Mesothelial cell of epicardium (in vitro differentiated cells): ENCODE data around the gene SLC38A2. TPM values are rescaled to one million over a fixed set of nuclear protein-coding genes. Genes with fewer than 3 reads are reported as not detected.

Source experiments
- DNase-seq, 2 experiments: peaks; one replicate each; pipeline ENCODE4 v3.0.0; 2021; ENCODE audit warnings: low spot score in 2 of 2; ENCODE audit not compliant: unreplicated experiment in 2 of 2
- H3K27ac Mint-ChIP-seq: 2 replicates; pipeline ENCODE4 v1.8.0; 2021; ENCODE audit warnings: mixed read lengths
- H3K27me3 Mint-ChIP-seq: 2 replicates; pipeline ENCODE4 v1.8.0; 2021; ENCODE audit warnings: low read depth, mixed read lengths
- H3K36me3 Mint-ChIP-seq: 2 replicates; pipeline ENCODE4 v1.8.0; 2021; ENCODE audit warnings: mixed read lengths
- H3K4me1 Mint-ChIP-seq: 2 replicates; pipeline ENCODE4 v1.8.0; 2021; ENCODE audit warnings: mixed read lengths
- H3K4me3 Mint-ChIP-seq: 2 replicates; pipeline ENCODE4 v1.8.0; 2021; ENCODE audit warnings: mild to moderate bottlenecking, moderate library complexity, mixed read lengths
- H3K9me3 Mint-ChIP-seq: 2 replicates; pipeline ENCODE4 v1.8.0; 2021; ENCODE audit warnings: mixed read lengths
- total RNA-seq: library from RNA; stranded (reverse); gene quantifications from 3 replicates; pipeline ENCODE4 v1.2.1, GENCODE V29; 2021
- TF ChIP-seq, protein P1 (sequence below): fragments of 200-600 bp; sonication (generic); IDR thresholded peaks from one replicate; pipeline ENCODE4 v1.5.0; 2021; ENCODE audit warnings: antibody characterized with exemption; ENCODE audit not compliant: unreplicated experiment

Gene SLC38A2
- total RNA-seq, 1 donor from 2014 or later, result 256 TPM

DNA sequence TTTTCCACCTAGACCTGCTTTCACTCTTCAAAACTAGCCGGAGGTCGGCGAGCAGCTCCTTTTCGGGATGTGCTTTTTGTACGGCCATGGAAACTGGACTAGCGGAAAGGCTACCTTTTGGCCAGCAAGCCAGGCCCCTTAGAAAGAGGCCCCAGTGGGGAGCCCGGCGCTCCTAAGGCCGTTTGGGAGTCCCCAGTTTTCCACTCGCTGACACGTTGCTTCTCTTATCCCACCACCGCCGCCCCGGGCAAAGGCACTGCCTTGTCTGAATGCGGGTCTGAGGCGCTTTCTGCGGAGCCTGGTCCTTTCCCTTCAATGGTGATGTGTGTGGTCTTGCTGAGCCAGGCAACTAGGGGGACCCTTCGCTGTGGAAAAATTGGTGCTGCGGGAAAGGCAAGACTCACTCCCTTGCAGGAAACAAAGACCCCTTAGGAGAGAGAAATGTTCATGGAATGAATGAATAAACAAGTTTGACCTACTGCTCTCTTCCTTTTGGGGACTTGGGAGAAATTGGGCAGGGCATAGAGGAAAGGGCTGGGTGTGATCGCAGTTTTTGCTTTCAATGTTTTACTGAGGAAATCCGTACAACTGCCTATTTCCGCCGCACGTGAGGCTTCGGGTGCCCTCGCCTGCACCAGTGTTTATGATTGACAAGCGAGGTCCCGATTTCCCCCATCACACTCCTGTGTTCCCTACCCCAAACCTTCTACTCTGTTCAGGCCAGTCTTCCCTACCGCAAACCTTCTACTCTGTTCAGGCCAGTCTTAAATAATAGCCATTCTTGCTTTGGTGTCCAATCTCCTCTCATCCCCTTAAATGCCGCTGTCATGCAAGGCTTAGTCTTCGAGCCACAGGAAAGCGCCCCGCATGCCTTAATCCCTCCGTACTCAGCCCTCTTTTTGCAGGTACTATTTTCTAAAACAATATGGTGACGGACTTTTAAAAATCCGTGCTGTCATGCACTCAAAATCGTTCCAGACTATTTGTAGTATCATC is 1.0 kb upstream of the SLC38A2 start:
- Mint-ChIP-seq H3K9me3 (no peaks in the 10 kb centered on the region), H3K4me1 (peaks cover 38% of the 10 kb centered on the region), H3K36me3 (peaks cover 8% of the 10 kb centered on the region), H3K27me3 (peaks cover 5% of the 10 kb centered on the region), H3K4me3 (peak overlapping the region; percentile 95), H3K27ac (peak overlapping the region; percentile 98)
- peak; percentile 42 to 75 for DNase-seq
- TF ChIP-seq, protein P1, sequence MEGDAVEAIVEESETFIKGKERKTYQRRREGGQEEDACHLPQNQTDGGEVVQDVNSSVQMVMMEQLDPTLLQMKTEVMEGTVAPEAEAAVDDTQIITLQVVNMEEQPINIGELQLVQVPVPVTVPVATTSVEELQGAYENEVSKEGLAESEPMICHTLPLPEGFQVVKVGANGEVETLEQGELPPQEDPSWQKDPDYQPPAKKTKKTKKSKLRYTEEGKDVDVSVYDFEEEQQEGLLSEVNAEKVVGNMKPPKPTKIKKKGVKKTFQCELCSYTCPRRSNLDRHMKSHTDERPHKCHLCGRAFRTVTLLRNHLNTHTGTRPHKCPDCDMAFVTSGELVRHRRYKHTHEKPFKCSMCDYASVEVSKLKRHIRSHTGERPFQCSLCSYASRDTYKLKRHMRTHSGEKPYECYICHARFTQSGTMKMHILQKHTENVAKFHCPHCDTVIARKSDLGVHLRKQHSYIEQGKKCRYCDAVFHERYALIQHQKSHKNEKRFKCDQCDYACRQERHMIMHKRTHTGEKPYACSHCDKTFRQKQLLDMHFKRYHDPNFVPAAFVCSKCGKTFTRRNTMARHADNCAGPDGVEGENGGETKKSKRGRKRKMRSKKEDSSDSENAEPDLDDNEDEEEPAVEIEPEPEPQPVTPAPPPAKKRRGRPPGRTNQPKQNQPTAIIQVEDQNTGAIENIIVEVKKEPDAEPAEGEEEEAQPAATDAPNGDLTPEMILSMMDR, result no peak

DNA sequence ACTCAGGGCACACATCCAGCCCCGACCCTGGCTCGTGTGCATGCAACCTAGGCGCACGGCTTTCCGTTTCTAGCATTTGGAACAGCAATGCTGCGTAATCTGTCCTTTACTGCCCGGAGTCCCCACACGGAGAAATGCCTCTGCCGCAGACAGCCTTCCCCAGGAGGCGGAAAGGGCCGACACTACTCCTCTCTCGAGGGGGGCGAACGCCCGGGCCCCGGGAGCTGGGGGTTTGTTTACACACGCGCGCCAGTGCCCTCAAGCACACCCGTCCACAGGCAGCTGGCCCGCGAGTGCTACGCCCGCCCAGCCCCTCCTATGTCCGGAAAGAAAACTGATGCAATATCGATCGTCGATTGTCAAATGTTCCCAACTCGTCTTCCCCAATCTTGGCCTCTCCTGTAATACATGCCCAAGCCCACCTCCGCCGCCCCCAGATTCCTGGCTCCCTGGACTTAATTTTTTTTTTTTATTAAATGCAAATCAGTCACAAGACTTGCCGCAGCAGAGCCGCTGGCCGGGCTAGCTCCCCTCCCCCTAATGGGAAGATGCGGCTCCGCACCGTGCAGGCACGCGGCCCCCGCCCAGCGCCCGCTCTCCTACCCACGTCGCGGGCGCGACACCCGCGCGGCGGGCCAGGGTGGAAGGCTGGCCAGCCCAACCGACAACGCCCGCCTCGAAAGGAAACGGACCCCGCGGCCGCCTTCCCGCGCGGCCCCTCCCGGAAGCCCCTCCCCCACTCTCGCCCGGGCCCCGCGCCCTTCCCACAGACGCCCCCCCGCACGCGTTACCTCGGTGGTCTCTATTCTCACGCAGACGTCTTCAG is 642 bp downstream of the SLC38A2 start:
- peaks cover 3% of the 10 kb centered on the region for H3K27me3 Mint-ChIP-seq
- TF ChIP-seq, protein P1, result no peak

DNA sequence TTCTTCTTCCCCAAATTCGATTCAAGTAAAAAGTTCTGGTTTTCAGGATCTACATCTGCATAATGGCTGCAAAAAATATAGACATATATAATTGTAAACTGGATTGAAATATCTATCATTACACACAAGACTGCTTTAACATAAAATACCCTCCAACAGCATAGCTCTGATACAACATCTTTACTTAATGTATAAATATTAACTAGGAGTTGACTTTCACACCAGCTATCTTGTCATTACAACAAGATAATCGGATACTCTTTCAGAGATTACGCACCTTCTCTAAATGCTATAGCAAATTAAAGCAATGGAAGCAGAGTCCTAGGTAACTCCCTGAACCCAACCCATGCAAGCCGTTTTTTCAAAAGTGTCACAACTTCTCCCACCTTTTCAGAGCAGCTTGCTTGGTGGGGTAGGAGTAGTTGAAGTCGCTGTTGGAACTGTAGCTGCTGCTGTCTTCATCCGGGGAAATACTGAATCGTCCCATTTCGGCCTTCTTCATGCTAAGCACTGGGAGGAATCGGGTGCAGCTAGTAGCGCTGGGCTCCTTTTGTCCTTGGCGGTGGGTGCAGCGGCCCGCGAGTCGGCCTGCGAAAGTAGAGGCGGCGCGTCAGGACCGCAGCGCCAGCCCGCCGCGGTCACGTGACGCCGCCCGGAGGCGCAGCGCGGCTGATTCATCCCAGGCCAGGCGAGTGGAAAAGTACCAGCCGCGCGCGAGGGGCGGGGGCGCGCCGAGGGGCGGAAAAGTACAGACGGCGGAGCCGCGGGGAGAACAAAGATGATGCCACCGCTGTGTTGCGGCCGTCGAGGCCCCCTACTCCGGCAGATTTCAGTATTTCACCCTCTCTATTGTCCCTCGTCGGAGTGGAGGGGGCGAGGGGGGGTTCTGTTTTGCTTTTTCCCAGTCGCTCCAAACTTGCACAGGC is 1.5 kb downstream of the SLC38A2 start:
- H3K36me3 Mint-ChIP-seq, result peaks cover 16% of the 10 kb centered on the region
- H3K9me3 Mint-ChIP-seq, result no peaks in the 10 kb centered on the region
- peak overlapping the region; percentile 95 for H3K4me3 Mint-ChIP-seq
- TF ChIP-seq, protein P1, result peak; percentile 20
- peaks cover 56% of the 10 kb centered on the region for H3K4me1 Mint-ChIP-seq
- peak; percentile 89 to 96 for DNase-seq
- no peaks in the 10 kb centered on the region for H3K27me3 Mint-ChIP-seq
- peak overlapping the region; percentile 98 for H3K27ac Mint-ChIP-seq

More for the DNA sequence above, 642 bp downstream of the SLC38A2 start:
- peaks cover 16% of the 10 kb centered on the region for H3K36me3 Mint-ChIP-seq
- DNase-seq, result peak; percentile 39 to 67
- H3K9me3 Mint-ChIP-seq, result no peaks in the 10 kb centered on the region
- peak overlapping the region; percentile 99 for H3K27ac Mint-ChIP-seq
- peaks cover 53% of the 10 kb centered on the region for H3K4me1 Mint-ChIP-seq
- H3K4me3 Mint-ChIP-seq, result peak overlapping the region; percentile 95

DNA sequence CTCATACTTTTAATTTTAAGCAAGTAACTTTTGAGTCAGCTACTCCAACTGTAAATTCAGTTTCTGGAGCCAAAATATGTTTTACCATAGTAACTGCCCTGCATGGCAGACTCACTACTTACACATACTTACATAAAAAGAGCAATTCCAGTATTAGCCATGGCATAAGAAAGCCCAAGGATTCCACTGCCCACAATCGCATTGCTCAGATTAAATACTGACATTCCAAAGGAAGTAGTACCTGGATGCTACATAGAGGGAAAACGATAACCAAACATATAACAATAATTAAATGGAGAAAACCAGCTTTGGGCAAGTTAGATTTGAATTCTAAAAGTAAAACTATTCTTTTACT is 2.2 kb downstream of the SLC38A2 start:
- Mint-ChIP-seq H3K9me3 (no peaks in the 10 kb centered on the region), H3K36me3 (peaks cover 16% of the 10 kb centered on the region), H3K27ac (peak overlapping the region; percentile 98), H3K4me3 (peak overlapping the region; percentile 95), H3K4me1 (peaks cover 63% of the 10 kb centered on the region), H3K27me3 (no peaks in the 10 kb centered on the region)
- DNase-seq, result no peak
- TF ChIP-seq, protein P1, result no peak
